ENCODE data around the gene SCYGR7.

Gene SCYGR7

GRCh38 chr2:227772197-227772661 lies 44.1 kb downstream of the SCYGR7 start:
- no peak overlapping the region for H3K4me3 Mint-ChIP-seq
- no peaks in the 10 kb centered on the region for H3K4me1 Mint-ChIP-seq (ENCODE audit: low read depth)
- H3K27ac Mint-ChIP-seq = no peak overlapping the region
- H3K27me3 Mint-ChIP-seq (ENCODE audit: low read depth) = no peaks in the 10 kb centered on the region
- no peaks in the 10 kb centered on the region for H3K9me3 Mint-ChIP-seq
- no peak for DNase-seq (ENCODE audit: low spot score)
- no peaks in the 10 kb centered on the region for H3K36me3 Mint-ChIP-seq (ENCODE audit: low read depth)

GRCh38 chr2:227772932-227773331 lies 44.8 kb downstream of the SCYGR7 start:
- H3K4me1 Mint-ChIP-seq (ENCODE audit: low read depth) = no peaks in the 10 kb centered on the region
- H3K36me3 Mint-ChIP-seq (ENCODE audit: low read depth) = no peaks in the 10 kb centered on the region
- no peaks in the 10 kb centered on the region for H3K27me3 Mint-ChIP-seq (ENCODE audit: low read depth)
- no peak for DNase-seq (ENCODE audit: low spot score)
- no peak overlapping the region for H3K27ac Mint-ChIP-seq
- H3K4me3 Mint-ChIP-seq = no peak overlapping the region
- H3K9me3 Mint-ChIP-seq = no peaks in the 10 kb centered on the region

- Mint-ChIP-seq H3K4me1 (ENCODE audit: low read depth) (no peaks in the 10 kb centered on the region), H3K36me3 (ENCODE audit: low read depth) (no peaks in the 10 kb centered on the region), H3K4me3 (no peak overlapping the region), H3K9me3 (no peaks in the 10 kb centered on the region), H3K27ac (no peak overlapping the region), H3K27me3 (ENCODE audit: low read depth) (no peaks in the 10 kb centered on the region)
- no peak for DNase-seq (ENCODE audit: low spot score)
Observed at GRCh38 chr2:227774011-227774624, 46.0 kb downstream of the SCYGR7 start.

- Mint-ChIP-seq H3K4me1 (ENCODE audit: low read depth) (no peaks in the 10 kb centered on the region), H3K4me3 (no peak overlapping the region), H3K27ac (no peak overlapping the region), H3K9me3 (no peaks in the 10 kb centered on the region), H3K27me3 (ENCODE audit: low read depth) (no peaks in the 10 kb centered on the region), H3K36me3 (ENCODE audit: low read depth) (no peaks in the 10 kb centered on the region)
- no peak for DNase-seq (ENCODE audit: low spot score)
Observed at GRCh38 chr2:227774895-227775842, 47.0 kb downstream of the SCYGR7 start.

Data from T-helper 2 cell treated with Interferon-gamma antibody and Interleukin-4, amounts not matched to agents 5 μg/mL and 100 μg/mL, for 36 hours (primary cell).